NT2/D1 (cell line): ENCODE results near the gene TTC13.

ENCODE experiments used
- DNase-seq: peaks from one replicate; pipeline ENCODE4 v3.0.0-alpha.2; 2011; ENCODE audit warnings: low read depth, low spot score
- H3K27me3 ChIP-seq: 2 replicates; pipeline ENCODE4 v1.6.0; 2011; ENCODE audit warnings: mild to moderate bottlenecking; ENCODE audit not compliant: insufficient read length, insufficient read depth
- H3K36me3 ChIP-seq: 2 replicates; pipeline ENCODE4 v1.6.1; 2011; ENCODE audit warnings: mild to moderate bottlenecking, low read length, mixed read lengths; ENCODE audit not compliant: insufficient read depth, insufficient read length
- H3K4me1 ChIP-seq: 2 replicates; pipeline ENCODE4 v1.5.1; 2011; ENCODE audit not compliant: insufficient read depth, insufficient read length
- H3K4me3 ChIP-seq: 2 replicates; pipeline ENCODE4 v1.5.1; 2011; ENCODE audit warnings: low read depth; ENCODE audit not compliant: insufficient read length
- H3K9ac ChIP-seq: 2 replicates; pipeline ENCODE4 v1.6.0; 2011; ENCODE audit warnings: low read depth; ENCODE audit not compliant: insufficient read length
- H3K9me3 ChIP-seq: 2 replicates; pipeline ENCODE4 v1.5.1; 2011; ENCODE audit warnings: mild to moderate bottlenecking, low read length; ENCODE audit not compliant: insufficient read depth
- SUZ12 ChIP-seq: IDR thresholded peaks from 2 replicates; pipeline ENCODE4 v1.6.1; 2011; ENCODE audit not compliant: insufficient read length, insufficient read depth; ENCODE audit errors: extremely low read depth
- YY1 ChIP-seq: IDR thresholded peaks from 2 replicates; pipeline ENCODE4 v1.6.1; 2011; ENCODE audit not compliant: insufficient read length, insufficient read depth
- ZNF274 ChIP-seq: IDR thresholded peaks from 2 replicates; pipeline ENCODE4 v1.6.1; 2011; ENCODE audit warnings: mild to moderate bottlenecking, low read depth, low read length

Gene TTC13

GRCh38 chr1:230870916-230871315, 107.7 kb downstream of the TTC13 start:
- no peaks in the 10 kb centered on the region for H3K4me1 ChIP-seq
- H3K9ac ChIP-seq, result no peak overlapping the region
- no peaks in the 10 kb centered on the region for H3K9me3 ChIP-seq
- TF ChIP-seq YY1, result no peak
- TF ChIP-seq ZNF274, result no peak
- TF ChIP-seq SUZ12, result no peak
- peaks cover 4% of the 10 kb centered on the region for H3K36me3 ChIP-seq
- no peak for DNase-seq
- peaks cover 16% of the 10 kb centered on the region for H3K27me3 ChIP-seq
- H3K4me3 ChIP-seq, result no peak overlapping the region

- peak overlapping the region; percentile 49 for H3K4me3 ChIP-seq
- no peak for DNase-seq
- H3K4me1 ChIP-seq, result no peaks in the 10 kb centered on the region
- peaks cover 16% of the 10 kb centered on the region for H3K36me3 ChIP-seq
- peaks cover 16% of the 10 kb centered on the region for H3K27me3 ChIP-seq
- peak overlapping the region; percentile 87 for H3K9ac ChIP-seq
- no peaks in the 10 kb centered on the region for H3K9me3 ChIP-seq
- TF ChIP-seq ZNF274 (no peak), SUZ12 (no peak), YY1 (no peak)
Measured at GRCh38 chr1:230869500-230869899, 109.2 kb downstream of the TTC13 start.

GRCh38 chr1:230868736-230869385, 109.8 kb downstream of the TTC13 start:
- no peaks in the 10 kb centered on the region for H3K4me1 ChIP-seq
- peak overlapping the region; percentile 87 for H3K9ac ChIP-seq
- TF ChIP-seq ZNF274 (no peak), YY1 (no peak), SUZ12 (no peak)
- peaks cover 22% of the 10 kb centered on the region for H3K36me3 ChIP-seq
- H3K27me3 ChIP-seq, result peaks cover 16% of the 10 kb centered on the region
- H3K4me3 ChIP-seq, result peak overlapping the region; percentile 49
- H3K9me3 ChIP-seq, result no peaks in the 10 kb centered on the region
- peak; percentile 68 for DNase-seq

- H3K4me3 ChIP-seq, result peak within 1 kb of the TSS; percentile 90
- H3K36me3 ChIP-seq, result peaks cover 24% of the 10 kb centered on the region
- H3K27me3 ChIP-seq, result peaks cover 16% of the 10 kb centered on the region
- H3K4me1 ChIP-seq, result no peaks in the 10 kb centered on the region
- no peaks in the 10 kb centered on the region for H3K9me3 ChIP-seq
- peak within 1 kb of the TSS; percentile 89 for H3K9ac ChIP-seq
- peak; percentile 20 for TF ChIP-seq YY1
- no peak for TF ChIP-seq SUZ12
- no peak for TF ChIP-seq ZNF274
- peak; percentile 55 for DNase-seq
Measured at GRCh38 chr1:230867903-230868735, 110.5 kb downstream of the TTC13 start, which contains the start of gene C1orf198. Gene C1orf198 (minus strand): TSS chr1:230868521. CDS start chr1:230868512, 9 bp downstream.

GRCh38 chr1:230867101-230867902, 111.4 kb downstream of the TTC13 start:
- Histone ChIP-seq H3K4me1 (no peaks in the 10 kb centered on the region), H3K9me3 (no peaks in the 10 kb centered on the region), H3K9ac (peak overlapping the region; percentile 89), H3K27me3 (peaks cover 16% of the 10 kb centered on the region), H3K36me3 (peaks cover 30% of the 10 kb centered on the region), H3K4me3 (peak overlapping the region; percentile 90)
- no peak for DNase-seq
- TF ChIP-seq ZNF274 (no peak), SUZ12 (no peak)

GRCh38 chr1:230866171-230867070, 112.2 kb downstream of the TTC13 start:
- Histone ChIP-seq H3K9ac (no peak overlapping the region), H3K36me3 (peaks cover 36% of the 10 kb centered on the region), H3K27me3 (peaks cover 16% of the 10 kb centered on the region), H3K9me3 (no peaks in the 10 kb centered on the region), H3K4me3 (no peak overlapping the region), H3K4me1 (no peaks in the 10 kb centered on the region)
- TF ChIP-seq ZNF274, result no peak
- no peak for TF ChIP-seq YY1
- TF ChIP-seq SUZ12, result no peak
- DNase-seq, result no peak
